Mesothelial cell of epicardium (in vitro differentiated cells): Measurements from ENCODE around the gene ACVR1. TPM values are rescaled to one million over a fixed set of nuclear protein-coding genes. Genes with fewer than 3 reads are reported as not detected.

ENCODE experiments used
- DNase-seq, 2 experiments: peaks; one replicate each; pipeline ENCODE4 v3.0.0; 2021; ENCODE audit warnings: low spot score in 2 of 2; ENCODE audit not compliant: unreplicated experiment in 2 of 2
- H3K27ac Mint-ChIP-seq: 2 replicates; pipeline ENCODE4 v1.8.0; 2021; ENCODE audit warnings: mixed read lengths
- H3K27me3 Mint-ChIP-seq: 2 replicates; pipeline ENCODE4 v1.8.0; 2021; ENCODE audit warnings: low read depth, mixed read lengths
- H3K36me3 Mint-ChIP-seq: 2 replicates; pipeline ENCODE4 v1.8.0; 2021; ENCODE audit warnings: mixed read lengths
- H3K4me1 Mint-ChIP-seq: 2 replicates; pipeline ENCODE4 v1.8.0; 2021; ENCODE audit warnings: mixed read lengths
- H3K4me3 Mint-ChIP-seq: 2 replicates; pipeline ENCODE4 v1.8.0; 2021; ENCODE audit warnings: mild to moderate bottlenecking, moderate library complexity, mixed read lengths
- H3K9me3 Mint-ChIP-seq: 2 replicates; pipeline ENCODE4 v1.8.0; 2021; ENCODE audit warnings: mixed read lengths
- CTCF ChIP-seq: fragments of 200-600 bp; sonication (generic); IDR thresholded peaks from one replicate; pipeline ENCODE4 v1.5.0; 2021; ENCODE audit warnings: antibody characterized with exemption; ENCODE audit not compliant: unreplicated experiment
- total RNA-seq: library from RNA; stranded (reverse); gene quantifications from 3 replicates; pipeline ENCODE4 v1.2.1, GENCODE V29; 2021

The ACVR1 gene
- total RNA-seq, 1 donor from 2014 or later, result 27.5 TPM

DNA sequence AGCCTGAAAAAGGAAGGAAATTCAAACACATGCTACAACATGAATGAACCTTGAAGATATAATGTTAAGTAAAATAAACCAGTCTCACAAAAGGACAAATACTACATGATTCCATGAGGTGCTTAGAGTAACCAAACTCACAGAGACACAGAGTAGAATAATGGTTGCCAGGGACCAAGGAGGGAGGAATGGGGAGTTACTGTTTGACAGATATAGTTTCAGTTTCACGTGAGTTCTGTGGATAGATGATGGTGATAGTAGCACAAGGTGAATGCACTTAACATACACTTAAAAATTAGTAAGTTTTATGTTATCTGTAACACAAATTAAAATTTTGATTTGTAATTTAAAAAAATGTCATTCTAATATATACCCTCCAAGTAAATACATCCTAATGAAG is 140.6 kb downstream of the ACVR1 start:
- Mint-ChIP-seq H3K4me1 (no peaks in the 10 kb centered on the region), H3K36me3 (peaks cover 61% of the 10 kb centered on the region), H3K27me3 (no peaks in the 10 kb centered on the region), H3K9me3 (peaks cover 9% of the 10 kb centered on the region), H3K27ac (no peak overlapping the region), H3K4me3 (no peak overlapping the region)
- TF ChIP-seq CTCF, result no peak
- DNase-seq, result no peak

GRCh38 chr2:157733263-157733662 is 142.9 kb downstream of the ACVR1 start:
- TF ChIP-seq CTCF, result no peak
- peaks cover 27% of the 10 kb centered on the region for H3K9me3 Mint-ChIP-seq
- no peaks in the 10 kb centered on the region for H3K4me1 Mint-ChIP-seq
- H3K4me3 Mint-ChIP-seq, result no peak overlapping the region
- DNase-seq, result no peak
- no peak overlapping the region for H3K27ac Mint-ChIP-seq
- no peaks in the 10 kb centered on the region for H3K27me3 Mint-ChIP-seq
- H3K36me3 Mint-ChIP-seq, result peaks cover 78% of the 10 kb centered on the region

- Mint-ChIP-seq H3K27ac (no peak overlapping the region), H3K4me1 (no peaks in the 10 kb centered on the region), H3K27me3 (no peaks in the 10 kb centered on the region), H3K4me3 (no peak overlapping the region), H3K36me3 (peaks cover 79% of the 10 kb centered on the region), H3K9me3 (peaks cover 33% of the 10 kb centered on the region)
- DNase-seq, result no peak
- no peak for TF ChIP-seq CTCF
These were observed 143.5 kb downstream of the ACVR1 start for GRCh38 chr2:157732596-157732995.

DNA sequence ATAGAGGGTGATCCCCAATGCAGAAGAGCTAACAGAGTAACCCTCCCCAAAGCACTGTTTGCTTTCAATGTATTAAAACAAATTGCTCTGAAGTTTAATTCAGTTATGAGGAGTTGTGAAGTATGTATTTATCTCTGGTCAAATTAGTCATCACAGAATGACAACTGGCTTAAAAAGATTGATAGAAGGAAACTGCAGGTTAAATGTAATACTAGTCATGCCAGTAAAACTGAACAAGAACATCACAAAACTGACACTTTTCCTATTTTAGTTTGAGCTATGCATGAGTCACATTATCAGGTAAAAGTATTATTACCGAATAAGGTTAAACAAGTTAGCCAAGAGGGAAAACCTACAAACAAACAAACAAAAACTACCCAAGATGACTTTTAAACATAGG is 148.4 kb downstream of the ACVR1 start:
- Mint-ChIP-seq H3K4me1 (no peaks in the 10 kb centered on the region), H3K27ac (no peak overlapping the region), H3K9me3 (peaks cover 59% of the 10 kb centered on the region), H3K27me3 (no peaks in the 10 kb centered on the region), H3K4me3 (no peak overlapping the region), H3K36me3 (peaks cover 70% of the 10 kb centered on the region)
- DNase-seq, result no peak
- no peak for TF ChIP-seq CTCF

DNA sequence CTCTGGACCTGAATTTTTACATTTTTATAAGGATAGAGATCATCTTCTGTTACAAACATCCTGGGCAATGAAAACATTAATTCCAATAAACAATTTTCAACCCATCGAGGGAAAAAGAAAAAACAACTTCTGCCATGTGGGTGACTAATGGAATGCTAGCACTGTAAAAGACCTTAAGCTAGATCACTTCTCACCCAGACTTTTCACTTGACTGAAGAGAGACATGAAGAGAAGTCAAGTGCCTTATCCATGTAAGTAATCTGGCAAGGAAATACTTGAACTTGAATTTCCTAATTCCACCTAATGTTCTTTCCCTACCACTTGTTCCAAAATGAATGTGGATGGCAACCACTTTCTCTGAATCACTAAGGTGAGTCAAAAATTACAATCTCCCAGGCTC is 149.2 kb downstream of the ACVR1 start:
- Mint-ChIP-seq H3K36me3 (peaks cover 71% of the 10 kb centered on the region), H3K27me3 (no peaks in the 10 kb centered on the region), H3K4me1 (no peaks in the 10 kb centered on the region), H3K4me3 (no peak overlapping the region), H3K27ac (no peak overlapping the region), H3K9me3 (peaks cover 65% of the 10 kb centered on the region)
- no peak for DNase-seq
- no peak for TF ChIP-seq CTCF

DNA sequence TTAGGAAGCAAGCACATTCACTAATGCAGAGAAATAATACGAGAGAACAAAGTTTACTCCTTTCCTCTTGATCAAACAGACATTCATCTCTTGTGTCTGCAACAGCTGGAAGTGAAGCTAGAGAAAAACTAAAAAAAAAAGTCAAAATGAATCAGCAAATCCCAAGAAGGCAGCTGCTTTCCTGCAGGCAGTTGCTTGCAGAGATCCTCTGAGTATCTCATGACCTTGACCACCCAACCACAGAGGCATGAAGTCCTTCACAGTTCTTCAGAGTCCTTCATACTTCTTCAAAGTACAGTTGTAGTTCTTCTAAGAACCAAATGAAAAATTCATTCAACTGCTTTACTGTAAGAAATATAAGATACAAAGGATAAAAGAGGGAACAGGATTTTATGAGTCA is 150.3 kb downstream of the ACVR1 start:
- Mint-ChIP-seq H3K27me3 (no peaks in the 10 kb centered on the region), H3K4me1 (no peaks in the 10 kb centered on the region), H3K9me3 (peaks cover 67% of the 10 kb centered on the region), H3K36me3 (peaks cover 69% of the 10 kb centered on the region), H3K27ac (no peak overlapping the region), H3K4me3 (no peak overlapping the region)
- no peak for TF ChIP-seq CTCF
- DNase-seq, result no peak
